NCI-H82 (cell line): Measurements from ENCODE around the gene LRGUK.
"Not testable (repeated sequence)": the region's sequence is repeated elsewhere in the genome, so short reads cannot be mapped to it uniquely, and the experiment has no call there.

Experiments
- DNase-seq: peaks from one replicate; lab custom pipeline; 2025; lab: John Stamatoyannopoulos, UW

Gene LRGUK

DNA sequence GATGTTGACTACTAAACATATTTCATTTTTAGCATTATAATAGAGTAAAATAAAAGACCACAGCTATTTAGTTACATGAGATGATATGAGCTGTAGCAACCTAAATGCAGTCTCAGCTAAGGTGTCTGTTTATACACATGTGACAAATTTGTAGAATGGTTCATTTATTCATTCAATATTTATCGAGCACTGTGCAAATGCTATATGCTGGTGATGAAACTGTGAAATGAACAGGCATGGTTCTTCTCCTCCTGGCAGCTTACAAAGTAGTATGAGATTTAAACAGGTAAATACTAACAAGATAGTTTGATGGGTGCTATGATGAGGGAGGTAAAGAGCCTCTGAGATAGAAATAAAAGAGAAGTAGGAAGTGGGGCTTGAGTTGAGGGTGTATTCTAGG, 60.8 kb downstream of the LRGUK start:
- DNase-seq = no peak

DNA sequence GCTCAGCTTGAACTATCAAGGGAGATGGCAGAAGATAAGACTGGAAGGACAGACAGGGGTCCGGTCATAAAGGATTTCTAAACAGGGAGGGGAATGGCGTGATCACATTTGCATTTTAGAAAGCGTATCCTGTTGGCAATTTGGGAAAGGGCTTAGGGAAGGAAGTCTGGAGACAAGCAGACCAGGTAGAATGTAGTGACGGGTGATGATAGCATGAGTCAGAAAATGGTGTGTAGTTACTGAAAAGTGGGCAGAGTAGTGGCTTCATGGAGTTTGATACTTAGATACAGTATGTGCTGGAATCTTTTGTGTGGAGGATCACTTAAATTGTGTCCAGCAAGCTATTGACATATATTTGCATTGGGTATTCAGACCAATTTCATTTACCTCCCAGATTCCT, 61.2 kb downstream of the LRGUK start:
- DNase-seq = no peak

DNA sequence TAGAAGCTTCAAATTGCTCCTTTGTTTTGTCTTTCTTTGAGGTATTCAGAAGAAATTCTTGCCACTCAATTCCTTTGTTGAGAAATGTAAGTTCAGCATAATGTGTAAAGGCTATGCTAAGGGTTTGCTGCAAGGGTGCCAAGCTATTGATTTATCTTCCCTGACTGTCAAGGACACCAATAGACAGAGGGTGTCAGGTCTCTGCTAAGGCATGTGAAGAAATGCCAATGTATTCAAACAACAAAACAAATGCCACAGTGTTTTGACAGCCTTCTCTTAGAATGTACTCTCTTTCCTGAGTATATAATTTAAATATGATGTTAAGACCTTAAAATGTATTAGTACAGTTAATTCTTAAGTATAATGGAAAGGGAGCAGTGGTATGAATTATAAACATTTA, 62.4 kb downstream of the LRGUK start:
- DNase-seq = no peak

DNA sequence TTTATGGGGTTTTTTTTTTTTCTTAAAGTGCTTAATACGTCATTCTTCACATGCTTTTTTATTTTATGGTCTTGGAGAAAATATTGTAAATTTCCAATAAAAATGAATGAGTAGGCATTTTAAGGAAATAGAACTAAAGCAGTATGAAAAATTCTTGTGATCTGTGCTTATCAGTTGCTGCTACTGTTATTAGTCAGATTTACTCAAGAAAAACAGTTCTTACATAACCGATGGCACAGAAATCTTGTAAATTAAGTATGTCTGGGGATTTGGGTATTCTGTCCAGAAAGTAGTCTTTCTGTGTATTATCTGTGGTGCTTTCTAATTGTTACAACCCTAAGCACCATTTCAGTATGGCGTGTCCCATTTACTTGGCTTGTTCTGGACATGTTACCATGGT, 64.7 kb downstream of the LRGUK start:
- DNase-seq = no peak

DNA sequence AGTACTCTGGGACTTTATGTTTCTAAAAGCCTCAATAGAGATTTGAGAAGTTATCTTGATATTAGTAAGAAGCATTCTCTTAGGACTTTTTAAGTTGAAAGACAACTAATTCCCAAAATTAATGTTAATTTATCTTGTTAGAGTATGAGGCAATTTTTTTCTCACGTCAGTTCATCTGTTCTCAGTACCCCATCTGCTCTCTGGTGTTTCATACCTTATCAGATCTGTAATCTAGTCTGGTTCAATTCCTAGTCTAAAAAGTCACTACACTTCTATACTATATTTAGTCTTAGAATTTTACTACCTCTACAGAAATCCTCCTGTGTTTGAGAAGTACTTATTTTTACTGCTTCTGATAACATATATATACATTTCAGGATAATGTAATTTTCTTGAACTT, 66.1 kb downstream of the LRGUK start:
- DNase-seq = no peak

DNA sequence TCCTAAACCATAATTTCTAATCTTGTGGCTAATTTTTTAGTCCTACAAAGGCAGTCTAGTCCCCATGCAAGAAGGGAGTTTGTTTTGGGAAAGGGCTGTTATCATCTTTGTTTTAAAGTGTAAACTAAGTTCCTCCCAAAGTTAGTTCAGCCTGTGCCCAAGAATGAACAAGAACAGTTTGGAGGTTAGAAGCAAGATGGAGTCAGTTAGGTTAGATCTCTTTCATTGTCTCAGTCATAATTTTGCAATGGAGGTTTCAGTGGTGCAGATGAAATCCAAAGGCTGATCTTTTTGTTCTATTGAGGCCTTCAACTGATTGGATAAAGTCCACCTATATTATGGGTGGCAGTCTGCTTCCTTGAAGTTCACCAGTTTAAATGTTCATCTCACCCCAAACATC, 68.1 kb downstream of the LRGUK start:
- DNase-seq = no peak

DNA sequence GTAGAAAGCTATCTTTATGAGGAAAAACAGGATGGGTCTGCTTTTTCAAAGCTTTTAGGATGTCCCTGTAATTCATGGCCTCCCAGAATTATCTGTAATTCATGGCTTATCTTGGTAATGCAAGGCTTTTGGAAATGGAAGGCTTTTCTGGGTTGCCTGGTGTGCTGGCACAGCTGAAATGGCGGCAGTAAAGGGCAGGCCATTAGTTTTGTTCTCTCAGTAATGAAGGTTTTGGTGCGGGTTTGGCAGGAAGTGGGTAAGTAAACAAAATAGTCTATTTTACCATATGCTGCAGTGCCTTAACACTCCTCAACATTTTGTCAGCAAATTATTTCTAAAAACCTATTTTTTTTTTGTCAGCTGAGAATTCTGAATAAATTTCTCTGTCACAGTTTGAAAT, 69.3 kb downstream of the LRGUK start:
- DNase-seq = no peak

DNA sequence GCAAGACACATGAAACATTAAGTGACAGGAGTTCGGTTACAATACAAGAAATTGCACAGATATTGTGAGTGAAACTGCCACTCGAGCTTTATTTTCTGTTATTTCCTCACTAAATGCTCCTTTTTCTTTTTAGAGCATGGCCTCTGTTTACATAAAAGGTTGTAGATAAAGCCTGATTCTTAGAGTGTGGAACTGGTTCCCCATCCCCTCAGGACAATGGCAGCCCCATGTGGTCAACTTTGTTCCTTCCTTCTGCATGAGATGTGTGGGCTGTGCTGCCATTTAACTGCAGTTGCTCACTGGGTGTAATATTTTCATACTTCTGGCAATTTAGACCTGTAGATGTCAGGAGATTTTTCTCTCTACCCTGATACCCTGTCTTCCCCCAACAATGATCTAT, 70.2 kb downstream of the LRGUK start:
- no peak for DNase-seq

DNA sequence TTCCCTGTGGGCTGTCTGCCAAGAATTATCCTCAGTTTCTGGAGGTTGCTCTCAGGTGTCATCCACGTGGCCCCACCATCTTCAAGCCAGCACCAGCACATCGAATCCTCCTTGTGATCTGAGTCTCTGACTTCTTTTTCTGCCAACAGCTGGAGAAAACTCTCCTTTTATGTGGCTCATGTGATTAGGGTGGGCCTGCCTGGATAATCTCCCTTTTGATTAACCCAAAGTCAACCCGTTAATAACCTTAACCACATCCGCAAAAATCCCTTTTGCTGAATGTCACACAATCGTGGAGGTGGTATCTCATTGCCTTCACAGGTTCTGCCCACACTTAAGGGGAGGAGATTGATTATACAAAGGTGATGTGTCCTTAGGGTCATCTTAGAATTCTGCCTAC, 73.8 kb downstream of the LRGUK start:
- DNase-seq = peak; percentile 77

DNA sequence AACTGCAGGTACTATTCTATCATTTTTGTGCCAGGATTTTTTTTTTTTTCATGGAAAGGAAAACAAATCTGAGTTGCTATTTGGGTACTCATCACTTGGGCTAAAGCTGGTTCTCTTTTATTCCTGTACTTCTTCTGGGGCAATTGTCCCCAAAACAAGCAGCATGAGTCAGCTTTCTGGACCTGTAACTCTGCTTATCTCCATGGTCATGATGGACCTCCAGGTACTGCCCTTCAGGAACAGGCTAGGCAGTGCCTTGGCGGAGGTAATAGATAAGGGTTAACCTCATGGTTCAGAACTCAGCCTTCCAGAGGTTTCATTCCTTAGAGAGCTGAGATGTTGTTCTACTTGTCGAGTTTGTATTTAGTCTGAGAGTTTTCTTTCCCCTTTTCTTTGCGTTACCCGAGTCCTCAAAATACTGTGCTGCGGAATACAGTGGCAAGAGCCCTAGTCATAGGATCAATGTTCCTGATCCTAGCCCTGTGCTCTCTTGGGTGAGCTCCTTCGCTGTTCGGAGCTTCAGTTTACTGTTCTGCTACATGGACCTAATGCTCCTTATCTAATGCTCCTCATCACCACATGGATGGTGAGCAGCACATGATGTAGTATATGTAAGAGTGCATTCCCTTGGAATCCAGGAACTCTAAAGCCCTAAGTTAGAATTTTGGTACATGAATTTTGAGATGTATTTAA, 74.6 kb downstream of the LRGUK start:
- no peak for DNase-seq

DNA sequence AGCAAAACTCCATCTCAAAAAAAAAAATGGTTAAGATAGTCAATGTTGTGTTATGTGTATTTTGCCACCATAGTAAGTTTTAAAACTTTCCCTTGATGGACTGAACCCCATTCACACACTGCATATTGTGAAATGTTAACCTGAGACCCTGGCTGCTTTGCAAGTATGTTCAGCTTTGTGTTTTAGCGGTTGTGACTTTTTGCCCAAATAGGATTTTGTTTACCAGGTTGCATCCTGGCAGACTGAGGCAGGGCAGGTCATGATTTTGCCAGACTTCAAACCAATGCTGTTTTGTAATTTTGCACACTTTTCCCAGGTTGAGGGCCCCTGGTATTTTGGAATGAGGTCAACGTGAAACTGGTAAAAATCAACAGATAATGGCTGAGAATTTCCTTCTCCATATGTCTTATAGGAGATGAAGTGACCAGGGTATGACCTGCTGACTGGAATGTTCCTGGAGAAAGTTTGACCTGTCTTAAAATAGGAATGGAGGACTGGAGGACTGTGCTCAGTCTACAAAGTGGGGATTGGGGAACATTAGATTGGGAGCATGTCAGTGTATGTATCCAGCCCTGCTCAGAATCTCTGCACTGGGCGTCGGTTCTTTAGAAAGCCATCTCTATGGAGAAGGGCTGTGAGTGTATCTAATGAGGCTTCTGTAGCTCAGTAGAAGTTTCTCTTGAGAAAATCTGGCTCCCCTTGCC, 76.2 kb downstream of the LRGUK start:
- DNase-seq = no peak

DNA sequence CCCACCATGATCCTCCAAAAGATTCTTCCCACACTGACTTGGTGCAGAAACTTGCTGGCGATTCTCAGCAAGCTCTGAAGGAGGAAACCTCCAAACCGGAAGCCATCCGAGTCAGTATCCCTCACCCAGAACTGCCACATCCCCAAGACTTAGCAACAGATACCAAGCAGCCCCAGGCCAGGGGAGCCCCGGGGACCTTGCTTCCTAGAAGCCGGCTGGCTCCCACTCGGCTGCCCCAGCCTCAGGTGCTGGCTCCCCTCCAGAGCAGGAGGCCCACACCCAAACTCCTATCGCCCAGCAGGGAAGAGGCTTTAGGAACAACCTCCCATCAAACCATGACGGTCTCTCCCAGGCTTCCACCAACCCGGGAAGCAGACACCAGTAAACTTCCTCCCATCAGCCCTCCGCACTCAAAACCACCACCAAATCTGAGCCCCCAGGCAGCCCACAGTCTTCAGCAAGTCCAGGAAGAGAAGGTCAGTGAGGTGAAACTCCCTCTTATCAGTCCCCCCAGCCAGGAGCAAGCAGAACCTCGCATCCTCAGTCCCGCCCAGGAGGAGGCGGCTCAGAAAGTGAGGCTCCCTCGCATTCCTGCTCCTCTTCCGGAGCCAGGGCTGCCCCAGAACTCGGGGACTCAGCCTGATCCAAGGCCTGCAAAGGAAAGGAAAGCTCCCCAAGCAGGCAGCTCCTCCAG, 82.3 kb downstream of the LRGUK start:
- DNase-seq = no peak

DNA sequence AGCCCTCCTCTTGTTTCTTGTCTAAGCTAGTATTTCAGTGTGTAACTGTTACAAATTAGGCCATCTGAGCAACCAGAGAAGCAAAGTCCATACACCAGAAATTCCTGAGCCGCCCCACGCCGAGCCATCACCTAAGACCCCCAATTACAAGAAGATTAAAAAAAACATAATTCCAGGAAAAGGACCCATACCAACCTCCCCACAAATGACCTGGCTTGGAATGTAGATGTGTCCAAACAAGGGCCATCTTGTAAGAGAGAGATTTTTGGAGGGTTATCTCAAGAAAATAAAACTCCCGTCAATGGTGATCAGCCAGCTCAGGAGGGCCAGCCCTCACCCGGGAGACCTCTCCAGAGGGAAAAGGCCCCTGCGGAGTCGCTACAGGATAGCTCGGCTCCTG, 83.1 kb downstream of the LRGUK start:
- no peak for DNase-seq

DNA sequence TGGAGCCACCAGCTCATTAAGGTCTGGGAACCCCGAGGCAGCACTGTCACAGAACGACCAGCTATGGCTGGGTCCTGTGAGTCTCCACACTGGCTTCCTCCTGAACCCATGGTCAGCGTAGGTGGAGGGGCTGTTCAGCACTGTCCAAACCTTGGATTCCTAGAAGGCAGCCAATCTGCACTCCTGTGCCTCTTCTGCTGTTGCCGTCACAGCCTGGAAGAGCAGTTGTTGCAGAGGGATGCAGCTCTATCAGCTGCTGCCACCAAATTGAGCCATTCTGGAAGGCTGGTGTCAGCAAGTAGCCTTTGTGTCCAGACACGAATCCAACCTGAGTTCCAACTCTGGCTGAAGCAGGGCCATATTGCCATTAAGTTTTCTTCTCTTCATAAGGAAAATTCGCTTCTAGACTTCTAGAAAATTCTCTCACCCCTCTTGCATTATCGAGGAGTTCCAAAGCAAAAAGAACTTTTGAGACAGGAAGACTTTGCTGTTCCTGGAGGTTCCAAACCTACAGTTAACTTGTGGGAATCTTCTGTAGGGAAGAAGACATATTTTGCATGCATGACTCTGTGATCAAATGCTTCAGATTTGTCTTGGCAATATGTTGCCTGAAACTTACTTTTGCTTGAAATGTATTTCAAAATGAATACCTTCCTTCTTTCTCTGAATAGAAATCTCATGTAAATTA, 84.0 kb downstream of the LRGUK start:
- no peak for DNase-seq

DNA sequence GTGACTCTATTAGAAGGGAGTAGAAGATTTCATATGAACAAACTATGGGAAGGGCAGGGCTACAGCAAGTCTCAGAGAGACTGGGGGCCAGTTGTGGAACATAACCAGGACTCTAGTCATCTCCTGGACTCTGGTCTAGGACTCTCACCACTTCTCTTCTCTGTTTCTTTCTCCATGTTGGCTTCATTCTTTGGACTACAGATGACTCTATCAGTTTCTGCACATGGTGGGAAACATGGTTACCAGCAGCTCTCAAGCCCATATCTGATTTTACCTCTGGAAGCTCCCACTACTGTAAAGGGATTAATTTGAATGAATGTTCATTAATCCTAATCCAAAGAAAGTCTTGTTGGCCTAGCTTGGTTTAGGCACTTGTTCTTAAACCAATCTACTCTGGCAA, 84.7 kb downstream of the LRGUK start:
- peak; percentile 50 for DNase-seq

DNA sequence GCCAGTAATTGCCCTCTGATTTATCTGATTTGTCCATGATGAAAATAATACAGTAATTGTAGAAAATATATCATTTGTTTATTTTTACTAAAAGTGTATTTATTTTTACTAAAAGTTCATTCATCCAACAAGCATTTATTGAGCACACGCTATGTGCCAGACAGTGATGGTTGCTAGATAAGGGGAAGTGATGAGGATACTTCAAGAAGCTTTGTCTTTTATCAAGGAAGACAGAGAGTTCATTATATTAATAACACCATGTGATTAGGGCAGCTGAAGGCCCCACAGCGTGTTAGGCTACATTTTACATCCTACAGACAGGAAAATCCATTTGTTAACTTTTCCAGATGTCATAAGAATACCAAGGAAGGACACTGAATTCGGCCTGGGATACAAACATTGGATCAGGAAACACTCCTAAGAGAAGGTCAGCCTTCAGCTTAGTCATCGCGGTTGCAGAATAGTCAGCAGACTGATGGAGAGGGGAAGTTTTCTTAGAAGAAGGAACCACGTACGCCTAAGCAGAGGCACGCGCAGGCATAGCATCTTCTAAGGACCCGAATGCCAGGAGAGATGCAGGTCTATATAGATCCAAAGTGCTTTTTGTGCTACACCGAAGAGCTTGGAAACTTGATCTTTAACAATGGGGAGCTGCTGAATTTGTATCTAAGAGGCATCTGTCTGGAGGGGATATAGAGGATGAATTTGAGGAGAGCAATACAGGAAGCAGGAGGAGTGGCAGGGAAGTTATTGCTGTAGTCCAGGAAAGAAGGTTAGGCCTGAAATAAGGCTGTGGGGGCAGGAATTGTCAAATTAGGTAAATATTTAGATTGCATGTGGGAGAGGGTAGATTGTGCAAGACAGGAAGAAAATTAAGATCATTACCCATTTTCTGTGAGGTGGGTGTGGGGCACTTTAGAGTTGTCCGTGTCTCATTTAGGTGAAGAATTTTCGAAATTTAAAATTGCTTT, 85.7 kb downstream of the LRGUK start:
- DNase-seq = no peak

DNA sequence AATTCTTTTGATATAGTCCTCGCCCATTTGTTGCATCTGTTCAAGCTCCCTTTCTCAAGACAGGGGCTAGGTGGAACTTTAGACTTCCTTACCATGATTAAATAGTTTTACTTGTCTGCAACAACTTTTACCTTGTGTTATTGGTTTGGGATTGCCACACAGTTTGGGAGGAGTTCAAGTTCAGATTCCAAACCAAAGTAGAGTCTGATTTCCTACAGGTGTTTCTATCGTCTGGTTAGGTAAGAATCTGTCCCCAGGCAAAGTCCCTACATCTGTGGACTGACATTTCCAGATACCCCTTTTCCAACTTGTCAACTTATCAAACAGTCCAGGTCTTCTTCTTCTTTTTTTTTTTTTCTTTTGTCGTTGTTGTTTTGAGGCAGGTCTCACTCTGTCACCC, 93.1 kb downstream of the LRGUK start:
- DNase-seq = no peak

DNA sequence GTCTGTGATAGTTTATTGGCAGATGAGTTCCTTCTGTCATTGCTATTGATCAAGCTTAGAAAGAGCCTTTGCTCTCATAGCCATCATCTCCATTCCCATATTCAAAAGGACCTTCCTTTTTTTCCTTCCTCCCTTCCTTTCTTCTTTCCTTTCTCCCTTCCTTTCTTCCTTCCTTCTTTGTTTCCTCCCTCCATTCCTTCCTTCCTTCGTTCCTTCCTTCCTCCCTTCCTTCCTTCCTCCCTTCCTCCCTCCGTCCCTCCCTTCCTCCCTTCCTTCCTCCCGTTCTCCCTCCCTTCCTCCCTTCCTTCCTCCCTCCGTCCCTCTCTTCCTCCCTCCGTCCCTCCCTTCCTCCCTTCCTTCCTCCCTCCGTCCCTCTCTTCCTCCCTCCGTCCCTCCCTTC, 104.2 kb downstream of the LRGUK start:
- DNase-seq = not testable (repeated sequence)

DNA sequence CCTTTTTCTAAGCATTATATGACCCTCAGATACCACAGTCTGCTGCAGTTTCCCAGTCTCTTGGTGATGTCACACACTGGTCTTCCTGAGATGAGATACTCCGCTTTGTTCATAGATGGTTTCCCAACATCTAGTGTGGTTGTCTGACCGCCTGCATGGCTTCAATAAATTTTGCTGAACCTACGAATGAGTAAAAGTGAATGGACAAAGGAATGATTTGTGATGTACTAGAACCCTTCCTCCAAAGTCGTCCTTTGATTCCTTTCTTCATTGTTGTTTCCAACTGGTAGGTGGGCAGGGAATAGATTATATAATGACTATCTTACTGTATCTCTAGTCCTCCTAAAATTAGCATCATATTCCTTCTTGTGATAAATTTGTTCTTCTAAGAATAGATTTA, 107.1 kb downstream of the LRGUK start:
- no peak for DNase-seq

DNA sequence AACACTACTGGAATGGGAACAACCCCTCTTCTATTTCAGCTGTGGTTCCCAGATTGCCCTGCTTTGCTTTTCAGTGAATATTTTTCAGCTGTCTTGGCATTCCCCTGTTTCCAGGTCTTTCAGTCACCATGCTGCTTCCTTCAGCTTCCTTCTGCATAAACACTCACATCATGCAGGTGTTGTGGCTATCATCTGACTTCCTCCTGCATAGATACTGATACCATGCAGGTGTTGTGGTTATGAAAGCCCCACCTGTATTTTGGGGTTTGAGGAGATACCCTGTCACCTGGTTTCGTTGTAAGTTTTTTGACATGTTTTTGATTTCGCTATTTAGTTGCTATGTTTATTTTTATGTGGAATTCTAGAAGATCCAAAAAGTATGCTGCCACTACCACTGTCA, 118.1 kb downstream of the LRGUK start:
- no peak for DNase-seq

DNA sequence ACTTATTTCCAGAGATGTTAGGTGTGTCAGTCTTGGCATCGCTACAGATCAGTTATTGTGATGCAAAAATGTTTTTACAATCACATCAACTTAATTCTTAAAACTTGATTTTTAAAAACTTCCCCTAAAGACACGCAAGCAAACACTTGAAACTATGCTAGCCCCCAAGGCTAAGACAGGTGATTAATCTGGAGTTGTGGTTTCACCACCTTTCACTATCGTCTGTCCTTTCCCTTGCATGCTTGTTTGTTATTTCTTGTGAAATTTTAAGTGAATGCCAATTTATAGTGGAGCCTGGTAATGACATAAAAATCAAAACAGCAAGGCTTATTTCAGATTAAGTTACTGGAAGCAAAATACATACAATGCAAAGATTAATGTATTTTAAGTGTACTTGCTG, 119.2 kb downstream of the LRGUK start:
- no peak for DNase-seq

DNA sequence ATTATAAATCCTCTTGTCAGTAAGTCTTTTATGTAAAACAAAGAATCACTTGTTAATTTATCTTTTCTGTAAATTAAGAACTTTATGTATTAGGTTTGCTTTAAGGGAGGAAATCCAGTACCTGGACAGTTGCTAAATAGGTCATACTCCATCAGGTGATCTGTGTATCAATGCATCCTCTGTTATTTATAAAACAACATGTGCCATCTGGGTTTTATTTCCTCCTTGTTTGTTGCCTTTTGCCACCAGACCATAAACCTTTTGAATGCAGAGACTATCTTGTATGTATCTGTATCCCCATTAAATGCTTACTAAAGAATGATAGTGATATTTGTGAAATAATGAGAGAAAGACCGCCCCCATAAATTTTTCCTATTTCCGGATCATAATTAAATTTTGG, 119.6 kb downstream of the LRGUK start:
- DNase-seq = no peak
